ENCODE data around the gene ZBTB7C. TPM values are rescaled to one million over a fixed set of nuclear protein-coding genes. Genes with fewer than 3 reads are reported as not detected.

Gene ZBTB7C
- total RNA-seq, 1 donor from 2014 or later = 0.56 TPM

DNA sequence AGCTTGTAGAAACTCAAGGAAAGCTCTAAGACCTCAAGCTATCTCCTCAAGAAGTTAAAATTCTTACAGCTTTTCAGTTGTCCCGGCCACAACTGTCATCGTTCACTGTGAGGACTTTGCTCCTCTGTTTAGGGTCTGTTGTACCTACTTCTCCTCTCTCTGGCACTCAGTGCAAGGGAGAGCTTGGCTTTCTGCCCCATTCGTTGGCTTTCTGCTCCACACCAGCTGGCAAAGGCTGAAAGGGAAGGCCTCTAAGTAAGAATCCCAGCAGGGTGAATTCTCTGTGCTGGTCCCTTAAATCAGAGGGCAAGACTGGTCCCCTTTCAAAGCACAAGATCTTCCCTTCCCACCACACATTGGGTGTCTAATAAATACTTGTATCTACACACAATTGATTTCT lies 17.3 kb downstream of the ZBTB7C start:
- H3K4me1 Mint-ChIP-seq = no peaks in the 10 kb centered on the region
- no peak for DNase-seq
- peaks cover 59% of the 10 kb centered on the region for H3K27me3 Mint-ChIP-seq
- no peaks in the 10 kb centered on the region for H3K9me3 Mint-ChIP-seq
- H3K36me3 Mint-ChIP-seq (ENCODE audit: low read depth) = no peaks in the 10 kb centered on the region
- H3K4me3 Mint-ChIP-seq = no peak overlapping the region
- intact Hi-C loops (cut with micrococcal nuclease) = no loop called here
- no peak overlapping the region for H3K27ac Mint-ChIP-seq

DNA sequence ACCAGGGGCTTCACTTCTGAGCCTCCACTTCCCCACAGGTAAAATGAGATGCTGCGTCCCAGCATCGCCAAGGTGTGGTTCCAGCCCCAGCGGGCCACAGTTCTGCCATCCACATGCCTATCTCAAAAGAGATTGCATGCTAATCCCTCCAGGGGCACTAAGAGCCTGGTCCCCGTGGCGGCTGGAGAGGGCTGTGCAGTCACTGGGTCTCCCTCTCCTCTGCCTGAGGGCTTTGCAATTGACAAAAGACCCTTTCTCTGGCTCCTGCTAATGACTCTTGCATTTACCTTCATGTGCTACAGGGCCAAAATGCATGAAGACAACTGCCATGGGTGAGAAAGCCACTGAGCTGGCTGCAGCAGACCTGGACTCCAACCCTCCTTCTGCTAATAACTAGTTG lies 18.5 kb downstream of the ZBTB7C start:
- no peaks in the 10 kb centered on the region for H3K9me3 Mint-ChIP-seq
- H3K4me1 Mint-ChIP-seq = no peaks in the 10 kb centered on the region
- H3K36me3 Mint-ChIP-seq (ENCODE audit: low read depth) = no peaks in the 10 kb centered on the region
- H3K27me3 Mint-ChIP-seq = peaks cover 51% of the 10 kb centered on the region
- no peak overlapping the region for H3K27ac Mint-ChIP-seq
- intact Hi-C loops (cut with micrococcal nuclease) = no loop called here
- H3K4me3 Mint-ChIP-seq = no peak overlapping the region
- no peak for DNase-seq

DNA sequence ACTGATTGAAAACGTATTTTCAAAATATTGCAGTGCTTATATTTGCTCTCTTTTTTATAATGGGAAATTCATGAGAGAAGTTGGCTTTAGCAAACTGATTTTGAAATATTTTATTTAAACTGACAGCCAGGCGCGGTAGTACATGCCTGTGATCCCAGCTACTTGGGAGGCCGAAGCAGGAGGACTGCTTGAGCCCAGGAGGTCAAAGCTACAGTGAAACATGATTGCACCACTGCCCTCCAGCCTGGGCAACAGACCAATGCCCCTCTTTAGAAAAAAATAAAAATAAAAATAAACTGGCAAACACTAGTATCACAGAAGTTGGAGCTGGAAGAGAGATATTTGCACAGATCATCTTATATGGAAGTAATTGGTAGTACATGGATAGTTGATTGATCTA lies 20.7 kb downstream of the ZBTB7C start:
- H3K27ac Mint-ChIP-seq = no peak overlapping the region
- H3K4me3 Mint-ChIP-seq = no peak overlapping the region
- H3K27me3 Mint-ChIP-seq = peaks cover 31% of the 10 kb centered on the region
- DNase-seq = no peak
- no peaks in the 10 kb centered on the region for H3K9me3 Mint-ChIP-seq
- intact Hi-C loops (cut with micrococcal nuclease) = no loop called here
- H3K36me3 Mint-ChIP-seq (ENCODE audit: low read depth) = no peaks in the 10 kb centered on the region
- no peaks in the 10 kb centered on the region for H3K4me1 Mint-ChIP-seq

DNA sequence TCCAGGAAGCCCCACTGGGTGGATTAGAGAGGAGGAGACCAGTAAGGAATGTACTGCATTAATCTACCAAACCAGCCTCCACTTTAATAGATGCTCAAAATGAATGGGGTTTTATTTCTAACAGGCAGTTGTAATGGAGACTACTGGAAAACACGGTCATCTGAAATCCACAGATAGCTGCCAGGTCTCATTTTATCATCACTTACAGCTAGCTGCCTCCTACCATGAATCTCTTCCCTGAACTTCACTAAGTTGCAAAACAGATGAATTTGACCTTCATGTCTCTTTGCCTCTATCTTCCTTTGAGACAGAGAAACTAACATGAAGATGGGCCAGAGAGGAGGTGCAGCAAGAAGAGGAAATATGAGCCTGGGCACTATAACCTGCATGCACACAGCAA lies 21.9 kb downstream of the ZBTB7C start:
- intact Hi-C loops (cut with micrococcal nuclease) = no loop called here
- H3K4me3 Mint-ChIP-seq = no peak overlapping the region
- peaks cover 23% of the 10 kb centered on the region for H3K27me3 Mint-ChIP-seq
- H3K9me3 Mint-ChIP-seq = no peaks in the 10 kb centered on the region
- H3K27ac Mint-ChIP-seq = no peak overlapping the region
- no peaks in the 10 kb centered on the region for H3K4me1 Mint-ChIP-seq
- H3K36me3 Mint-ChIP-seq (ENCODE audit: low read depth) = no peaks in the 10 kb centered on the region
- no peak for DNase-seq

DNA sequence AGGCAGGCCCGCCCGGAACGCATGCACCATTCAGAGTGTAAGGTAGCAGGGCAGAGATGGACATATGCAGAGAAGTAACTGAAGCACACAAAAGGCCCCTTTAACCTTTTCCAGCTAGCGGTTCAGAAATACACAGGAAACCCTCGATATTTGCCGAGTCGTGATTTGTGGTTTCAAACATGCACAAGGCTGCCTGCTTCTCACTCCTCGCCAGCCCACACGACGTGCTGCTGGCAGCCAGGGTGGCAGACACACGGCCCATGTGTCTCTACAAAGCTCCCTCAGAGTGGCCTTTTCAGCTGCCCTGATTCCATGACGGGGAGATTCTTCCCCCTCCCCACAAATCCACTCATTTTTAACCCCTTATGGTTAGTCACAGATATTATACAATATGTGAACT lies 23.6 kb downstream of the ZBTB7C start:
- Mint-ChIP-seq H3K4me1 (no peaks in the 10 kb centered on the region), H3K9me3 (no peaks in the 10 kb centered on the region), H3K27ac (no peak overlapping the region), H3K36me3 (ENCODE audit: low read depth) (no peaks in the 10 kb centered on the region), H3K4me3 (no peak overlapping the region), H3K27me3 (peaks cover 25% of the 10 kb centered on the region)
- DNase-seq = no peak
- intact Hi-C loops (cut with micrococcal nuclease) = no loop called here

DNA sequence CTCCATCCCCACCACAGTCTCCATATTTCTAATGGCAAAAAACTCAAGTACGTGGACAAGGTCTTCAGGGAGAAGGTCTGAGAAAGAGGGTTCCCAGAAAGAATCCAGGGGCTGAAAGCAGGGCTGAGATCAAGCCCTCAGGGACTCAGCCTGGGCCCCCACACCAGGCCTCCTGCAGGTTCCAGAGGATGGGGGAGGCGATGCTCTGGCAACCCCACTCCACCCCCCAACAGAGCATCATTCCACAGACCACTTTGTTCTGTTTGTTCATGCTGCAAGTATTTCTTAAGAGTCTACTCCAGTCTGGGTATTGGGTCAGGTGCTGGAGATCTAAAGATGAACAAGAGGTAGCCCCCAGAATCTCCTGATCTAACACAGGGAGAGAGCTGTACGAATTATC lies 32.2 kb downstream of the ZBTB7C start:
- Mint-ChIP-seq H3K36me3 (ENCODE audit: low read depth) (no peaks in the 10 kb centered on the region), H3K4me1 (no peaks in the 10 kb centered on the region), H3K9me3 (no peaks in the 10 kb centered on the region), H3K27me3 (peaks cover 31% of the 10 kb centered on the region), H3K27ac (no peak overlapping the region), H3K4me3 (no peak overlapping the region)
- no peak for DNase-seq
- intact Hi-C loops (cut with micrococcal nuclease) = no loop called here

DNA sequence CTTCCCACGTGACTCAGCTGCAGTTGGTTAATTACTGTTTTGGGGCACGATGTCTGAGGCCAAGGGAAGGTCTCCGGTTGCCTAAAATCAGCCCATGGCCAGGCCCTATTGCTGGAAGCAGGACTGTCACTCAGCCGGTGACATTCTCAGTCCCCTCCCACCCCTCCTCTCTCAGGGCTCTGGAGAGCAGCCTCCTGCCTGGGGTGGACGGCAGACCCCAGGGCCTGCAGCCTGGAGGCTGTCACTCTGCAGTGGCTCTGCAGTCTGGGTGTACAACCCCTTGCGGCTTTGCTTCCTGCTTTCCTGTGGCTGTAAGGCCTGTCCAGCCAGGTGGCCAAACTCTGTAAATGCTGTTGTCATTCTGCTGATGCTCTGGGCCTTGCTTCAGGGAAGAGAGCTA lies 32.8 kb downstream of the ZBTB7C start:
- no peak for DNase-seq
- Mint-ChIP-seq H3K4me3 (no peak overlapping the region), H3K27ac (no peak overlapping the region), H3K4me1 (no peaks in the 10 kb centered on the region), H3K36me3 (ENCODE audit: low read depth) (no peaks in the 10 kb centered on the region), H3K9me3 (no peaks in the 10 kb centered on the region), H3K27me3 (peaks cover 28% of the 10 kb centered on the region)
- intact Hi-C loops (cut with micrococcal nuclease) = no loop called here

DNA sequence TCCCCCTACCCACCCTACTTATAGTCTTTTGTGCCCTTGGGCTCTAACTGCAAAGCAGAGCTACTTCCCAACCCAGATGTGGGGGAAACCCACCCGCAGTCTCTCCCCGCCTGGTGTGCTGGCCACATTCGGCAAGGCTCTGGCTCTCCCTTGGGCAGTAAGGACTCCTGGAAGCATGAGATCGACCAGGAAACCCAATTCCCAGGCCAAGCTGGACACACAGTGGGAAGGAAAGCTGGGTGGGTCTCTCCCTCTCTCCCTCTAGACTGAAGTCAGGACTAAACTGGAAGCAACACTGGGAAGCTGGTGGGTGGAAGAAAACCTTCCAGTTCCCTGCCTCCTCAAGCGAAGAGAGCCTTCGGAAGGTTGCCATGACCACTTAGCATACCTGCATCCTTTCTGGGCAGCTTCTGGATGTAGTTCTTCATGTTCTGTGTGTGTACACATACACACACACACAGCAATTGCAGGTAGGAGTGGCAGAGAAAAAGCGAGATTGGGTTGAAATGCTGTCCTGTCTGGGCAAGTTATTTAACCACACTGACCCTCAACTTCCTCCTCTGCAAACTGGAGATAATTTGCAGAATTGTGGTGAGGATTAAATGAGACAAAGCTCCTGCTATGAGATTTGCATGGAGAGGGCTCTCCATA lies 33.9 kb downstream of the ZBTB7C start:
- no peak for DNase-seq
- Mint-ChIP-seq H3K4me3 (no peak overlapping the region), H3K27ac (no peak overlapping the region), H3K36me3 (ENCODE audit: low read depth) (no peaks in the 10 kb centered on the region), H3K9me3 (no peaks in the 10 kb centered on the region), H3K27me3 (peaks cover 20% of the 10 kb centered on the region), H3K4me1 (no peaks in the 10 kb centered on the region)
- intact Hi-C loops (cut with micrococcal nuclease) = no loop called here

DNA sequence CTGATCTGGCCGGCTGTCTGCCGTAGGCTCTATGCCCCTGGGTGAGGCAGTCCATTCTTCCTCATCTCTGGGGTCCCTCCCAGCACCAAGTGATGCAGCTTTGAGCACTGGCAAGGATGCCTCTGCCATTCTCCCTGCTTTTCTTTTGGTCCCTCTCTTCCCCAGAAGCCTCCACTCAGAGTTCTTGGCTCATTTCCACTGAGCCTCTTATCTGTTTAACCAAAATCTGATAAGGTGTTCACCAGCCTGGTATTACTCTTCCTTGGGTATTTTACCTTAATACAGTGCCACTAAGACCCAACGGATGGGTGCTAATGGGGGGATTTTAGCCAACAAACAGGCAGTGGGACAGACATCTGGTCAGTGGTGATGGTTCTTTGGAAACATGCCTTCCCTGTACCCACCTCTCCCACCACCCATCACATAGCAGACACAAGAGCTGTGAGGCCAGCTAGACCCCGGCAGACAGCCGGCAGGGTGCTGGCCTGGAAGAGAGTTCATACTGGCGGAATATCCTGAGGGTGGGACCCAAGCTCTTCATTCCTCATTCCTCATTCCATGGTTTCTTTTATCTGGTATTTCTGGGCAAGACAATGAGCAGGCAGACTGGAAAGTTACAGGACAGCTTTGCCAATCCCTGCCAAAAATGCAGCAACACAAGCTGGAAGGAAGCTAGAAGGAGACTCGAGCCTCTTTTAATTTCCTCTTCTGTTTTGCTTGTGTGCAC lies 34.6 kb downstream of the ZBTB7C start:
- Mint-ChIP-seq H3K9me3 (no peaks in the 10 kb centered on the region), H3K36me3 (ENCODE audit: low read depth) (no peaks in the 10 kb centered on the region), H3K27me3 (peaks cover 17% of the 10 kb centered on the region), H3K27ac (no peak overlapping the region), H3K4me1 (no peaks in the 10 kb centered on the region), H3K4me3 (no peak overlapping the region)
- intact Hi-C loops (cut with micrococcal nuclease) = no loop called here
- DNase-seq = no peak

DNA sequence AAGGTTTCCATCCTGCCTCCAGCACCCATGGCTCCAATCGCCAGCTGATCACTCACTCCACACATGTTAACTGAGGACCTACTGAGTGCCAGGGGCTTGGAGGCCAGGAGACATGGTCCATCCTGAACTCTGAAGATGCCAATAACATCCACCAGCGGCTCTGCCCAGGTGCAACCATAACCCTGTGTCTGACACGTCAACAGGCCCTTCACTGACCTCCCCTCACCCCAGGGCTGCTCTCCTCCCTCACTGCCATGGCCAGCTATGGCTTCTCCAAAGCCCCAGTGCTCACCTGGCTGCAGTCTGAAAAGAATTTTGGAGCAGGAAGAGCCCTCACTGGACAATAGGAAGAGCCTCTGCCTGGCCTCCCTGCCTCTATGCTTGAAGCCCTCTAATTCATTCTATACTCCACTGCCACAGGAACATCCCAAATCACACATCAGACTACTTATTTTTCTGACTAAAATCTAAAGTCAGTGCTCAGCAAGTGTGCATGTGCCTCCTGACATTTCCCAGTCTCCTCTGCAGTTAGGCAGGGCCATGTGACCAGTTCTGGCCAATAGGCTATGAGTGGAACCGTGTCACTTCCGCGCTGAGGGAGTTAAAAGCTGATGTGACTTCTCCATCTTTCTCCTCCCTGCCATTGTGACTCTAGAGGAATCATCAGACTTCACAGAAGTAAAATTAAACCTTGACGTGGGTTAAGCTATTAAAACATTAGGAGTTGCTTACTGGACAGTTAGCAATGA lies 37.2 kb downstream of the ZBTB7C start:
- Mint-ChIP-seq H3K36me3 (ENCODE audit: low read depth) (no peaks in the 10 kb centered on the region), H3K4me1 (no peaks in the 10 kb centered on the region), H3K27me3 (peaks cover 24% of the 10 kb centered on the region), H3K27ac (no peak overlapping the region), H3K9me3 (no peaks in the 10 kb centered on the region), H3K4me3 (no peak overlapping the region)
- intact Hi-C loops (cut with micrococcal nuclease) = no loop called here
- DNase-seq = no peak

DNA sequence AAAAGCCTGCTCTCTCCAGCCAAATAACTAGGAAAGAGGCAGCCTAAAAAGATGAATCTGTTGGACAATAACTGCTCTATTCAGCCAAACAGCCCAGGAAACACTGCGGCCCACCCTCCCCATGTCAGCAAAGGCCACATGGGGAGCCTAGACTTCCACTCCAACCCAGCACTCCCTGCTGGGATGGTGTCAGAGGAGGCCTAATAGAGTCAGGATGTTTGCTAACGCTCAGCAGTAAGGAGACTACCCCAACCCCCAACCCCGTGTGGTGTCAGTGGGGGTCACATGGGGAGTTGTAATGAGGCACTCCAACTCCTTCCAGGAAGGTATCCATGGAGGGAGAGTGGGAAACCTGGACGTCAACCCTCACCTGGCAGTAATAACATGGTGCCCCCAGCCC lies 41.6 kb downstream of the ZBTB7C start:
- Mint-ChIP-seq H3K4me1 (no peaks in the 10 kb centered on the region), H3K4me3 (no peak overlapping the region), H3K27me3 (peaks cover 20% of the 10 kb centered on the region), H3K9me3 (peaks cover 8% of the 10 kb centered on the region), H3K36me3 (ENCODE audit: low read depth) (no peaks in the 10 kb centered on the region), H3K27ac (no peak overlapping the region)
- DNase-seq = no peak
- intact Hi-C loops (cut with micrococcal nuclease) = no loop called here

DNA sequence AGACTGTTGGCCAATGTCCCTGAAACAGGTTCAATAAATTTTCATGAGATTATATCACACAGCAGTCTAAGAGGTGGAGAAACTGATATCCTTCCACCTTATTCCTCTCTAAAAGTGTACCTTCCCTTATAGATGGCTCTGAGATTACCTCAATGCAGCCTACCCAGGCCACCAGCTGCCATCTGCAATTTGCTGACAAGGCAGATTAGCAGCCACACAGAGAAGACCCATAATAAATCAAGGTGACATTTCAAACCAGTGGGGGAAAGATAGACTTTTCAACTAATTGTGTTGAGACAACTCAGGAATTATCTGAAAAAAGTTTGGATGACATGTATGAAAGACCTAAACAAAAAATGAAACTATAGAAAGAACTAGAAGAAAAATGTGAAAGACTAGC lies 43.2 kb downstream of the ZBTB7C start:
- intact Hi-C loops (cut with micrococcal nuclease) = no loop called here
- H3K27me3 Mint-ChIP-seq = peaks cover 20% of the 10 kb centered on the region
- H3K9me3 Mint-ChIP-seq = peaks cover 8% of the 10 kb centered on the region
- H3K27ac Mint-ChIP-seq = no peak overlapping the region
- DNase-seq = no peak
- no peaks in the 10 kb centered on the region for H3K36me3 Mint-ChIP-seq (ENCODE audit: low read depth)
- no peak overlapping the region for H3K4me3 Mint-ChIP-seq
- no peaks in the 10 kb centered on the region for H3K4me1 Mint-ChIP-seq

DNA sequence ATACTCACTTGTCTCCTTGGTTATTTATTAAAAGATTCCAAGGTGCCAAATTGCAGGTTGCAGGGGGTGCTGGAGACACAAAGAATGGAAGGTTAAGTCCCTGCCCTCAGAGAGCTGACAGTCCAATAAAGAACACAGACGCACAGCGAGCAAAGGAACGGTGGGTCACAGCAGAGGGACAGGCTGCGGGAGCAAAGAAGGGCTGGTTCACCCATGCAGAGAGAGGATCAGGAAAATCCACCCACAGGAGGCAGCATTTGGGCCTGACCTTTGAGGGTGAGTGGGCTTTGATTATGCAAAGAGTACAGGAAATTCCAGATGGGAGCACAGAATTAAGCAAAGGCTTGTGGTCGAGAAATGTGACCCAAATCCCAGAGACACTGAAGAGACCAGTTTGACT lies 45.0 kb downstream of the ZBTB7C start:
- Mint-ChIP-seq H3K27me3 (peaks cover 22% of the 10 kb centered on the region), H3K27ac (no peak overlapping the region), H3K9me3 (peaks cover 8% of the 10 kb centered on the region), H3K4me1 (no peaks in the 10 kb centered on the region), H3K4me3 (no peak overlapping the region), H3K36me3 (ENCODE audit: low read depth) (no peaks in the 10 kb centered on the region)
- no peak for DNase-seq
- intact Hi-C loops (cut with micrococcal nuclease) = no loop called here

DNA sequence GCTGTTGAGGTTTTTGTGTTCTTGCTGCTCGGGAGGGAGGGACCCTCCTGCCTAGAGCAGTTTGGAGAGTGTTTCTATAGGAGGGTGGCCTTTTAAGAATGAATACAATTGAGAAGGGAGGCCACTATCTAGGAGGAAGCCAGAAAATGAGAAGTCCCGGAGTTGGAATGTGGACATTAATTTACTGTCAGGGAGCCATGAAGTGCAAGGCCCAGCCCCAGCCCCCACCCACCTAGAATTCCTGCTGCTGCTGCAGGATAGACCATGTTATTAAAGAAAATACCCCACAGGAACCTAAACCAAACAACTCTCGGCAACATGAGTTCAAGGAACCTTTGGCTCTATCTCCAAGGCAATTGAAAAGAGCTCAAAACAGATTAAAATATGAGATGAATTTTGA lies 46.0 kb downstream of the ZBTB7C start:
- no peak overlapping the region for H3K4me3 Mint-ChIP-seq

More for the DNA sequence above, 46.0 kb downstream of the ZBTB7C start:
- Mint-ChIP-seq H3K27ac (no peak overlapping the region), H3K36me3 (ENCODE audit: low read depth) (no peaks in the 10 kb centered on the region), H3K27me3 (peaks cover 14% of the 10 kb centered on the region), H3K9me3 (peaks cover 8% of the 10 kb centered on the region), H3K4me1 (no peaks in the 10 kb centered on the region)
- no peak for DNase-seq
- intact Hi-C loops (cut with micrococcal nuclease) = no loop called here

All from activated CD4-positive, alpha-beta T cell treated with anti-CD3 and anti-CD28 coated beads, Interleukin-2, amount 10 ng/mL, durations not matched to agents 24 days and 14 days (primary cell).